HEK293 (cell line): ENCODE results near the gene MTR.

ENCODE experiments used
- CTCF ChIA-PET: fragments of 350-600 bp; formaldehyde crosslinking; extraction: SDS; loops from one replicate; lab custom pipeline; 2021; ENCODE audit warnings: antibody characterized with exemption; lab: Yijun Ruan, JAX
- POLR2A ChIA-PET: fragments of 300-600 bp; formaldehyde crosslinking; extraction: SDS; loops from one replicate; lab custom pipeline; 2020; ENCODE audit warnings: antibody characterized with exemption, inconsistent platforms; lab: Yijun Ruan, JAX
- H3K27ac ChIP-seq: fragments of 200-500 bp; sonication (Bioruptor generic); 2 replicates; pipeline ENCODE4 v1.5.1; 2014; ENCODE audit warnings: low read depth, low read length, control low read depth, inconsistent platforms; ENCODE audit errors: extremely low read depth
- H3K36me3 ChIP-seq, 2 experiments: fragments of 200-500 bp in 1 of 2; sonication (Bioruptor generic) in 1 of 2; 1 replicate in 1 of 2; 2 replicates in 1 of 2; pipeline ENCODE4 v1.5.1; 2014 to 2017; ENCODE audit warnings: inconsistent platforms in 2 of 2, low read length in 2 of 2; ENCODE audit not compliant: control insufficient read depth in 2 of 2, insufficient read depth in 1 of 2
- H3K4me1 ChIP-seq: fragments of 200-500 bp; sonication (Bioruptor generic); 2 replicates; pipeline ENCODE4 v1.5.1; 2014; ENCODE audit warnings: mild to moderate bottlenecking, low read length, inconsistent platforms; ENCODE audit not compliant: control insufficient read depth, insufficient read depth
- H3K4me3 ChIP-seq: 2 replicates; pipeline ENCODE4 v1.5.1; 2011; ENCODE audit warnings: low read depth, mild to moderate bottlenecking, control low read depth, low read length, moderate library complexity
- H3K9me3 ChIP-seq: fragments of 200-500 bp; sonication (Bioruptor generic); 2 replicates; pipeline ENCODE4 v1.5.1; 2014; ENCODE audit warnings: low read depth, low read length, inconsistent platforms; ENCODE audit not compliant: control insufficient read depth, insufficient read depth
- MEIS1 ChIP-seq: sonication (generic); formaldehyde crosslinking; IDR thresholded peaks from 2 replicates; pipeline ENCODE4 v1.8.1; 2022; ENCODE audit warnings: missing genetic modification reagents, mild to moderate bottlenecking, borderline replicate concordance
- REPIN1 ChIP-seq: fragments of 450-650 bp; formaldehyde crosslinking; IDR thresholded peaks from 2 replicates; pipeline ENCODE4 v1.5.1; 2017; ENCODE audit warnings: missing biosample characterization, missing genetic modification characterization, low read depth
- SCRT1 ChIP-seq: fragments of 450-650 bp; formaldehyde crosslinking; IDR thresholded peaks from 2 replicates; pipeline ENCODE4 v1.5.1; 2016; ENCODE audit warnings: missing biosample characterization, missing genetic modification characterization, borderline replicate concordance
- SP3 ChIP-seq: fragments of 450-650 bp; formaldehyde crosslinking; IDR thresholded peaks from 2 replicates; pipeline ENCODE4 v1.5.1; 2016; ENCODE audit warnings: missing biosample characterization, missing genetic modification characterization
- TRIM28 ChIP-seq: IDR thresholded peaks from 2 replicates; pipeline ENCODE4 v1.6.1; 2011; ENCODE audit warnings: low read length, control low read depth, borderline replicate concordance
- YY2 ChIP-seq: fragments of 450-650 bp; formaldehyde crosslinking; IDR thresholded peaks from 2 replicates; pipeline ENCODE4 v1.5.1; 2016; ENCODE audit warnings: missing biosample characterization, missing genetic modification characterization
- ZBTB21 ChIP-seq: fragments of 450-650 bp; formaldehyde crosslinking; IDR thresholded peaks from 2 replicates; pipeline ENCODE4 v1.5.1; 2017; ENCODE audit warnings: missing biosample characterization, missing genetic modification characterization
- ZFP3 ChIP-seq: fragments of 450-650 bp; formaldehyde crosslinking; IDR thresholded peaks from 2 replicates; pipeline ENCODE4 v1.5.1; 2016; ENCODE audit warnings: low read depth, missing biosample characterization, missing genetic modification characterization
- ZIC2 ChIP-seq: fragments of 450-650 bp; formaldehyde crosslinking; IDR thresholded peaks from 2 replicates; pipeline ENCODE4 v1.5.1; 2016; ENCODE audit warnings: missing biosample characterization, missing genetic modification characterization
- ZNF214 ChIP-seq: fragments of 450-650 bp; formaldehyde crosslinking; IDR thresholded peaks from 2 replicates; pipeline ENCODE4 v1.5.1; 2017; ENCODE audit warnings: missing biosample characterization, mild to moderate bottlenecking, missing genetic modification characterization, borderline replicate concordance
- ZNF239 ChIP-seq: fragments of 450-650 bp; formaldehyde crosslinking; IDR thresholded peaks from 2 replicates; pipeline ENCODE4 v1.5.1; 2016; ENCODE audit warnings: missing biosample characterization, missing genetic modification characterization
- ZNF335 ChIP-seq: fragments of 450-650 bp; formaldehyde crosslinking; conservative IDR thresholded peaks from 2 replicates; pipeline ENCODE4 v1.5.1; 2016; ENCODE audit warnings: missing biosample characterization, missing genetic modification characterization
- ZNF366 ChIP-seq: fragments of 450-650 bp; formaldehyde crosslinking; conservative IDR thresholded peaks from 2 replicates; pipeline ENCODE4 v1.5.1; 2016; ENCODE audit warnings: missing biosample characterization, missing genetic modification characterization
- ZNF555 ChIP-seq: fragments of 450-650 bp; formaldehyde crosslinking; conservative IDR thresholded peaks from 2 replicates; pipeline ENCODE4 v1.5.1; 2017; ENCODE audit warnings: missing biosample characterization, mild to moderate bottlenecking, missing genetic modification characterization, inconsistent platforms
- ZNF560 ChIP-seq: fragments of 450-650 bp; formaldehyde crosslinking; IDR thresholded peaks from 2 replicates; pipeline ENCODE4 v1.5.1; 2017; ENCODE audit warnings: missing biosample characterization, missing genetic modification characterization, borderline replicate concordance
- ZNF629 ChIP-seq: fragments of 450-650 bp; formaldehyde crosslinking; IDR thresholded peaks from 2 replicates; pipeline ENCODE4 v1.5.1; 2017; ENCODE audit warnings: missing biosample characterization, missing genetic modification characterization
- ZNF707 ChIP-seq: fragments of 450-650 bp; formaldehyde crosslinking; IDR thresholded peaks from 2 replicates; pipeline ENCODE4 v1.5.1; 2016; ENCODE audit warnings: missing biosample characterization, missing genetic modification characterization
- TF ChIP-seq, protein P1 (sequence below): fragments of 450-650 bp; formaldehyde crosslinking; IDR thresholded peaks from 2 replicates; pipeline ENCODE4 v1.5.1; 2016; ENCODE audit warnings: missing biosample characterization, missing genetic modification characterization, borderline replicate concordance
- TF ChIP-seq, protein P2 (sequence below): fragments of 450-650 bp; formaldehyde crosslinking; IDR thresholded peaks from 2 replicates; pipeline ENCODE4 v1.5.1; 2016; ENCODE audit warnings: missing biosample characterization, missing genetic modification characterization
- TF ChIP-seq, protein P3 (sequence below): fragments of 450-650 bp; formaldehyde crosslinking; IDR thresholded peaks from 2 replicates; pipeline ENCODE4 v1.5.1; 2016; ENCODE audit warnings: missing biosample characterization, missing genetic modification characterization
- TF ChIP-seq, protein P4 (sequence below): fragments of 450-650 bp; formaldehyde crosslinking; optimal IDR thresholded peaks from 2 replicates; pipeline ENCODE3; 2016; ENCODE audit warnings: missing biosample characterization, mild to moderate bottlenecking, missing genetic modification characterization

The MTR gene

DNA sequence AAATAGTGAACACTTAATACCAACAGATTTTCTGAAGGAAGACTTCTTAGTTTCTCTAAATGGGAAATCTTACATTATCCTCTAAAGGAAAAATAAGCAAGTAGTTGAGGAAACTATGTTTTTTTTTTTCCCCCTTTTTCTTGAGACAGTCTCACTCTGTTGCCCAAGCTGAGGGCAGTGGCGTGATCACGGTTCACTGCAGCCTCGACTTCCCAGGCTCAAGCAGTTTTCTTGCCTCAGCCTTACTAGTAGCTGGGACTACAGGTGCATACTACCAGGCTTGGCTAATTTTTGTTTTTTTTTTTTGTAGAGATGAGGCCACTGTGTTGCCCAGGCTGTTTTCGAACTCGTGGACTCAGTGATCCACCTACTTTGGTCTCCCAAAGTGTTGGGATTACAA, 3.9 kb downstream of the MTR start:
- H3K36me3 ChIP-seq, result peaks cover 0 to 11% of the 10 kb centered on the region in 2 experiments; a peak in 1 of 3 replicates
- ChIA-PET POLR2A (no interaction called here), CTCF (interaction anchor here (1.2 kb wide), 1 partner anchor 40 kb away, joined by 5 read pairs; no protein-coding TSS in a partner anchor)
- no peak overlapping the region for H3K27ac ChIP-seq
- no peak for TF ChIP-seq ZFP3 (tag by site-specific recombination)
- no peak for TF ChIP-seq YY2 (tag by site-specific recombination)
- no peak for TF ChIP-seq SCRT1 (tag by site-specific recombination)
- TF ChIP-seq REPIN1 (tag by site-specific recombination), result no peak
- TF ChIP-seq MEIS1 (CRISPR knock-in tag), result no peak
- no peak for TF ChIP-seq ZNF366
- no peak for TF ChIP-seq ZNF214 (tag by site-specific recombination)
- TF ChIP-seq, protein P1, sequence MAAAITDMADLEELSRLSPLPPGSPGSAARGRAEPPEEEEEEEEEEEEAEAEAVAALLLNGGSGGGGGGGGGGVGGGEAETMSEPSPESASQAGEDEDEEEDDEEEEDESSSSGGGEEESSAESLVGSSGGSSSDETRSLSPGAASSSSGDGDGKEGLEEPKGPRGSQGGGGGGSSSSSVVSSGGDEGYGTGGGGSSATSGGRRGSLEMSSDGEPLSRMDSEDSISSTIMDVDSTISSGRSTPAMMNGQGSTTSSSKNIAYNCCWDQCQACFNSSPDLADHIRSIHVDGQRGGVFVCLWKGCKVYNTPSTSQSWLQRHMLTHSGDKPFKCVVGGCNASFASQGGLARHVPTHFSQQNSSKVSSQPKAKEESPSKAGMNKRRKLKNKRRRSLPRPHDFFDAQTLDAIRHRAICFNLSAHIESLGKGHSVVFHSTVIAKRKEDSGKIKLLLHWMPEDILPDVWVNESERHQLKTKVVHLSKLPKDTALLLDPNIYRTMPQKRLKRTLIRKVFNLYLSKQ (tag by site-specific recombination), result no peak
- TF ChIP-seq ZNF555 (tag by site-specific recombination), result no peak
- no peak for TF ChIP-seq ZNF707 (tag by site-specific recombination)
- TF ChIP-seq ZNF239 (tag by site-specific recombination), result no peak
- TF ChIP-seq TRIM28, result no peak
- TF ChIP-seq, all 188 proteins: peak for 0
- no peaks in the 10 kb centered on the region for H3K9me3 ChIP-seq
- H3K4me3 ChIP-seq, result no peak overlapping the region
- H3K4me1 ChIP-seq, result peaks cover 6% of the 10 kb centered on the region; the same call in 1 of the 2 replicates

DNA sequence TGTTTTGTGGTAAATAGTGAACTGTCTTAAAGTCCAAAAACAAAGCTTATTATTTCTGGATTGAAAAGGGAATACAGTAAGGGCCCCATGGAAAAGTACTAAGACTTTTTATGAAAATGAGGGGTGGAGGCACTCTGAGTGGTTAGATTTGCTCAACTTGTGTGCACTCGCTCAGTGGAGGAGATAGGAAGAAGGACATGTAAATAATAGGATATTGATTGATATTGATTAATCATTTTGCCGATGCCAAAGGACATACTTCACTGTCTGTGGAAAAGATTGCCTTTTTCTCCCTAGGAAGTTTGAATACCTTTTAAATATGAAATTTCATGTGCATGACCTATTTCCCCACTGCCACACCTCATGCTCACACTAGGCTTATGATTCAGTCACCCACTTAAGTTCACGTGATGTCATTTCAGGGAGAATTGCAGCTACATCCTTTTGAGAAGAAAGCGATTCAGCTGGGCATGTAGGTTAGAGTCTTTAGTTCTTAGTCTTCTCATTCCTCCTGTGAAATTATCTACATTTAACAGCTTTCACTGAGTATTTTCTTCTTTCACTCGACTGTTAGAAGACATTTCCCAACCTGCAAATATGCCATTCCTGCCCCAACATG, 5.0 kb downstream of the MTR start:
- ChIA-PET CTCF (interaction anchor here (0.5 to 1.6 kb wide), 3 partner anchors 40 to 734 kb away, joined by 4 read pairs; no protein-coding TSS in a partner anchor), POLR2A (interaction anchor here (0.7 to 1.1 kb wide), 4 partner anchors 15 to 268 kb away, joined by 3 to 4 read pairs (median 4); partner anchors contain the start of genes HEATR1 and RYR2)
- no peaks in the 10 kb centered on the region for H3K9me3 ChIP-seq
- TF ChIP-seq, protein P2, sequence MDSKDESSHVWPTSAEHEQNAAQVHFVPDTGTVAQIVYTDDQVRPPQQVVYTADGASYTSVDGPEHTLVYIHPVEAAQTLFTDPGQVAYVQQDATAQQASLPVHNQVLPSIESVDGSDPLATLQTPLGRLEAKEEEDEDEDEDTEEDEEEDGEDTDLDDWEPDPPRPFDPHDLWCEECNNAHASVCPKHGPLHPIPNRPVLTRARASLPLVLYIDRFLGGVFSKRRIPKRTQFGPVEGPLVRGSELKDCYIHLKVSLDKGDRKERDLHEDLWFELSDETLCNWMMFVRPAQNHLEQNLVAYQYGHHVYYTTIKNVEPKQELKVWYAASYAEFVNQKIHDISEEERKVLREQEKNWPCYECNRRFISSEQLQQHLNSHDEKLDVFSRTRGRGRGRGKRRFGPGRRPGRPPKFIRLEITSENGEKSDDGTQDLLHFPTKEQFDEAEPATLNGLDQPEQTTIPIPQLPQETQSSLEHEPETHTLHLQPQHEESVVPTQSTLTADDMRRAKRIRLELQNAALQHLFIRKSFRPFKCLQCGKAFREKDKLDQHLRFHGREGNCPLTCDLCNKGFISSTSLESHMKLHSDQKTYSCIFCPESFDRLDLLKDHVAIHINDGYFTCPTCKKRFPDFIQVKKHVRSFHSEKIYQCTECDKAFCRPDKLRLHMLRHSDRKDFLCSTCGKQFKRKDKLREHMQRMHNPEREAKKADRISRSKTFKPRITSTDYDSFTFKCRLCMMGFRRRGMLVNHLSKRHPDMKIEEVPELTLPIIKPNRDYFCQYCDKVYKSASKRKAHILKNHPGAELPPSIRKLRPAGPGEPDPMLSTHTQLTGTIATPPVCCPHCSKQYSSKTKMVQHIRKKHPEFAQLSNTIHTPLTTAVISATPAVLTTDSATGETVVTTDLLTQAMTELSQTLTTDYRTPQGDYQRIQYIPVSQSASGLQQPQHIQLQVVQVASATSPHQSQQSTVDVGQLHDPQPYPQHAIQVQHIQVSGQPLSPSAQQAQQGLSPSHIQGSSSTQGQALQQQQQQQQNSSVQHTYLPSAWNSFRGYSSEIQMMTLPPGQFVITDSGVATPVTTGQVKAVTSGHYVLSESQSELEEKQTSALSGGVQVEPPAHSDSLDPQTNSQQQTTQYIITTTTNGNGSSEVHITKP (tag by site-specific recombination), result peak; percentile 34
- peak; percentile 73 for TF ChIP-seq ZNF629 (tag by site-specific recombination)
- TF ChIP-seq ZIC2 (tag by site-specific recombination), result no peak
- peak; percentile 44 for TF ChIP-seq ZNF335 (tag by site-specific recombination)
- TF ChIP-seq SP3 (tag by site-specific recombination), result 0 out of 2 replicates have a peak, but pooled peaks have one; percentile 11
- peak; percentile 86 for TF ChIP-seq ZBTB21 (tag by site-specific recombination)
- TF ChIP-seq, protein P3, sequence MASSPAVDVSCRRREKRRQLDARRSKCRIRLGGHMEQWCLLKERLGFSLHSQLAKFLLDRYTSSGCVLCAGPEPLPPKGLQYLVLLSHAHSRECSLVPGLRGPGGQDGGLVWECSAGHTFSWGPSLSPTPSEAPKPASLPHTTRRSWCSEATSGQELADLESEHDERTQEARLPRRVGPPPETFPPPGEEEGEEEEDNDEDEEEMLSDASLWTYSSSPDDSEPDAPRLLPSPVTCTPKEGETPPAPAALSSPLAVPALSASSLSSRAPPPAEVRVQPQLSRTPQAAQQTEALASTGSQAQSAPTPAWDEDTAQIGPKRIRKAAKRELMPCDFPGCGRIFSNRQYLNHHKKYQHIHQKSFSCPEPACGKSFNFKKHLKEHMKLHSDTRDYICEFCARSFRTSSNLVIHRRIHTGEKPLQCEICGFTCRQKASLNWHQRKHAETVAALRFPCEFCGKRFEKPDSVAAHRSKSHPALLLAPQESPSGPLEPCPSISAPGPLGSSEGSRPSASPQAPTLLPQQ, result peak; percentile 79; the same call in 1 of the 2 replicates
- peak; percentile 48 for TF ChIP-seq ZNF366
- TF ChIP-seq, protein P4, sequence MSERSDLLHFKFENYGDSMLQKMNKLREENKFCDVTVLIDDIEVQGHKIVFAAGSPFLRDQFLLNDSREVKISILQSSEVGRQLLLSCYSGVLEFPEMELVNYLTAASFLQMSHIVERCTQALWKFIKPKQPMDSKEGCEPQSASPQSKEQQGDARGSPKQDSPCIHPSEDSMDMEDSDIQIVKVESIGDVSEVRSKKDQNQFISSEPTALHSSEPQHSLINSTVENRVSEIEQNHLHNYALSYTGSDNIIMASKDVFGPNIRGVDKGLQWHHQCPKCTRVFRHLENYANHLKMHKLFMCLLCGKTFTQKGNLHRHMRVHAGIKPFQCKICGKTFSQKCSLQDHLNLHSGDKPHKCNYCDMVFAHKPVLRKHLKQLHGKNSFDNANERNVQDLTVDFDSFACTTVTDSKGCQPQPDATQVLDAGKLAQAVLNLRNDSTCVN (tag by site-specific recombination), result no peak
- TF ChIP-seq ZNF560 (tag by site-specific recombination), result no peak

More for the DNA sequence above, 5.0 kb downstream of the MTR start:
- no peak overlapping the region for H3K27ac ChIP-seq
- peaks cover 8 to 15% of the 10 kb centered on the region in 2 experiments; a peak in 2 of 3 replicates for H3K36me3 ChIP-seq
- H3K4me1 ChIP-seq, result peaks cover 6% of the 10 kb centered on the region; the same call in 1 of the 2 replicates
- H3K4me3 ChIP-seq, result no peak overlapping the region
